HG02588 (cell line): ENCODE data around the gene FAM241B.

Source experiments
- ATAC-seq: cut with Tn5 transposase; IDR thresholded peaks from one replicate; pipeline ENCODE4 v1.9.1; 2021; ENCODE audit warnings: mild to moderate bottlenecking, moderate library complexity; ENCODE audit not compliant: unreplicated experiment

Gene FAM241B, protein sequence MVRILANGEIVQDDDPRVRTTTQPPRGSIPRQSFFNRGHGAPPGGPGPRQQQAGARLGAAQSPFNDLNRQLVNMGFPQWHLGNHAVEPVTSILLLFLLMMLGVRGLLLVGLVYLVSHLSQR

DNA sequence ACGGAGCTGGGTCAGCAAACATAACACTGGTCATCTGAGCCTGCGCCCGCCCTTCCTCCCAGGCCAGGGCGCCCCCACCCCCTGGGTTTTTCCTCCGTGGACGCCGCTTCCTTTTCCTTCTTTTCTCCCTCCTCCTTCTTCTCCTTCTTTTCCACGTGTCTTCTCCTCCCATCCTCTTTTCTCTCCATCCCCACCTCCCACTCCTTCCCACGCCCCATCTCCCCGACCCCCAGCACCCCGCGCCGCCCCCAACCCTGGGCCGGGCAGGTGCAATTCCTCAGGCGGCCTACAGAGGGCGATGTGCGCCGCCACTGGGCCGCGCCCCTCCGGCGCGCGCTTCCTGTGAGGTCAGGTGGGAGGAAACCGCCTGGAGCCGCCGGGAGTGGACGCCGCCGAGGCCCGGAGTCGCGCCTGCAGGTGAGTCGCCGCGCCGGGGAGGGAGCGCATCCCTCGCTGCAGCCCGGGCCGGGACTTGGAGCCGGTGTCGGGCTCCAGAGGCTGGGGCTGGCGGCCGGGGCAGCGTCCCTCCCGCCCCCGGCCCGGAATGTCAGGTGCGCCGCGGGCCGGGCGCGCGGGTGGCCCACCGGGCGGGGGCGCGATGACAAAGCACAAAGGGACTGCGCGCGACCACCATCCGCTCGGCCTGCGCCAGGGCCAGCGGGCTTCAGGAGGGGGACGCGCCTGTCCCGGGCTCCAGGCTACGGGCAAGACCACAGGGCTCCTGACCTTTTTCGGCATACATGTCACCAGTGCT lies at the start of gene FAM241B:
FAM241B (plus strand) TSS at position 351 of the 754 bp plus-strand sequence. CDS start 1,497 bp downstream, outside the sequence.
- no peak for ATAC-seq

DNA sequence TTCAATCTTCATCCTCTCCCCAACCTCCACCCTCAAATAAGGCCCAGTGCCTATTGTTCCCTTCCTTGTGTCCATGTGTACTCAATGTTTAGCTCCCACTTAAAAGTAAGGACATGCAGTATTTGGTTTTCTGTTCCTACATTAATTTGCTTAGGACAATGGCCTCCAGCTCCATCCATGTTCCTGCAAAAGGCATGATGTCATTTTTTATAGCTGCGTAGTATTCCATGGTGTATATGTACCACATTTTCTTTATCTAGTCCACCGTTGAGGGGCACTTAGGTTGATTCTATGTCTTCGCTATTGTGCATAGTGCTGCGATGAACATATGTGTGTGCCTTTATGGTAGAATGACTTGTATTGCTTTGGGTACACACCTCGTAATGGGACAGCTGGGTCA lies 49.6 kb upstream of the FAM241B start:
- no peak for ATAC-seq

DNA sequence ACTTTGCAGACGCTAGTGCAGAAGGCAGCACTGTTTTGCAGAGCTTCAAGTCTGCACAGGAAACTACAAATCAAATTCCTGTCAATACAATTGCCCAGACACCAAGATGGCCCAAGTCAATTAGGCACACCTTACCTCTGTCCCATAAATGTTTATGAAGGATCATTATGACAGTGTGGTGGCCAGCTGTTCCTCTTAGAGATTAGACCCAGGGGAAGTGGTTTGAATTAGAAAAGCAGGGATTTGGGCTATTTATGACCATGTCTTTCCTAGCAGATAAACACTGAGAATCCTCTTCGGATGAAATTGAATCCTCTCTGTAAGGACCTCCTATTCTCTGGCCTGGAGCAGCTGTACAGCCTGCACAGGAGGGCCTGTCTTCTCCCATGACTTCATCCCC lies 46.9 kb upstream of the FAM241B start:
- no peak for ATAC-seq

DNA sequence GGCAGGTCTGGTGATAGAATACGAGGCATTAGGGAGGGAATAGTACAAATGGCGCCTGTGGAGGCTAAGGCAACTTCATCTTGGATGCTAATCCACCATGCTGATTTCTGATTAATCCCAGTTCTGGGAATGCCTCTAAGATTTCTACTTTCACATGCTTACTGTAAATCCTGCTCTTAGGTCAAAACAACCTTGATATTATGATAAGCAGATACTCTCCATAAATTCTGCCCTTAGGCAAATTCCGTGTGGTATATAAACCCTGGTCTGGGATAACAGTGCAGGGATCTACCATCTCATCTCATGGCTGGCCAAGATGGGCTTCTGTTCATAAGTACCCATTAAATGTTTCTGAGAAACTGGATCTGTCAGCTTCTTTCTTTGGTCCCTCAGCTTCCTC lies 45.4 kb upstream of the FAM241B start:
- ATAC-seq = no peak

DNA sequence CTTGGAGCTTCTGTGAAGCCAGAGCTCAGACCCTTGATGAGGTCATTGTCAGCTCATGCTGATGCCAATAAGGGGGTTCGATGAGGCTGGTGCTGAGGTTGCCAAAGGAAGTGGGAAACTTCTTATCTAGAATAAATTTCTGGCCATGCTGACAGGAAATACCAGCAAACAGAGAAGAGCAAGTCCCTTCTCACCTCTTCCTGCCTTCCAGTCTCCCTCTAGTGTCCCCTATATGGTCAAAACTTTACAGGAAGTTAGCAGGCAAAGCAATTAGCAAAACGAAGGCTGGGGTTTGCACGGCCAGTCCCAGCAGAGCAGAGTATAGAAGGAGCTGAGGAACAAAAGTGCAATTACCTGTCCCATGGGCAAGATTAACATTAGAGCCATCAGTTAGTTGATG lies 41.7 kb upstream of the FAM241B start:
- no peak for ATAC-seq

DNA sequence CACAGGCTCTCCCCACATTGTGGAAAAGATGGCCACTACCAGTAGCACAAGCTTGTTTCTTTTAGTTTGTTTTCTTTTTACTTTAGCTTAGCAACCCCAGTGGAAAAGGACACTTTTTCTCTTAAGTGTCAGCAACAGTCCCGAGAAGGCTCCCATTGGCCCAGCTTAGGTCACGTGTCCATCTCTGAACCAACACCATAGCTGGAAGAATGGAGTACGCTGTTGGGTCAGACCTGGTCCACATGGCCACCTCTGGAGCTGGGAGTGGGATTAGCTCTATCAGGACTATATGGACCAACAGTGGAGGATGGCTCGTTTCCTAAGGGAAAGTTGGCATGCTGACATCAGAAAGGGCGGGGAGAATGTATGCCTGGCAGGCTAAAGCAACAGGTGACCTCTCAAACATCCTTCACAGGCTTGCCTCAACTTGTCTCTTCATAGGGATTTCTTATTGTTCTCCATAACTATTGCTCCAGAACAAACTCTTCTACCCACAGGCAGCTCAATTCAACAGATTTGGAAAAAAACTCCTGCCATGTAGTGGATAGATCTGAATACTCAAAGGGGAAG lies 29.2 kb upstream of the FAM241B start:
- ATAC-seq = no peak

DNA sequence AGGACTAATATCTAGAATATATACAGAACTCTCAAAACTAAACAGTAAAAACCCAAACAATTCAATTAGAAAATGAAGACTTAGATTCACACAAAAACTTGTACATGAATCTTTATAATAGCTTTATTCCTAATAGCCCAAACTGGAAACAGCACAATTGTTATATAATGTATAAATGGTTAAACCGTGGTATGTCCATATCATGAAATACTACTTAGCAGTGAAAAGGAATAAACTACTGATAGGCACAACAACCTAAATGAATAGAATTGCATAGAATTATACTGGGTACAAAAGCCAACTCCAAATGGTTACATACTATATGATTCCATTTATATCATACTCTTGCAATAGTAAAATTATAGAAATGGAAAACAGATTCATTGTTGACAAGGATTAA lies 21.0 kb upstream of the FAM241B start:
- no peak for ATAC-seq

DNA sequence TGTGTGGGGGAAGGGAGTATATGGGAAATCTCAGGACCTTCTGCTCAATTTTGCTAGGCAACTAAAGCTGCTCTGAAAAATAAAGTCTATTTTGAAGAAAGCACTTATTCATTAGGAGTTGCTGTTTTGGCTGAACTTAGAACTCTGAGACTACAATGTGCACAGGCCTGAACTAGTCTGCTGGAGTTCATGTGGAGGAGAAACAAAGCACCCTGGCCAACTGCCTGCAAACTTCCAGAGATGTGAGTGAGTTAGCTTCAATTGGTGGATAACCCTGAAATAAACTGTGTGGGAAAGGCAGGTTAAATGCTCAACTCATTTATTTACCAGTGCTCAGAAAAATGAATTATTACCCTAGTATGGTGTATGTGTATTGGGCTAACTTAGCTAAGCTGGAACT lies 17.3 kb upstream of the FAM241B start:
- ATAC-seq = no peak

DNA sequence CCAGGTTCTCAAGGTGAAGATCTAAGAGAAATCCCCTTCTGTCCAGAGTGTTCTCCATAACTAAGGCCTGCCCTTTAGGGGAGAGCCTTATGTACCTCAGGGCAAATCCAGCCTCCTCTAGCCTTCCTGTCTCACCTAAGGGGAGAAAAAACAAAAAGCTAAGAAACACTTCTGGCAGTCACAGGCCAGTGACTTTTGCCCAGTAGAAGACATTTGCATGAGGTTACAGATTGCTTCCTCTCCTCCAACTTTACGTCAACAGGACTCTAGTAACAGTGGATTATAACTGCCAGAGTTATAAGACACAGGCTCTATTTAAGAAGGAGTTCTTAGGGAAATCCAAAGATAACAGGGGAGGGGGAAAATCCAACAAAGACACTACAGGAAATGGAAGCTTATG lies 15.9 kb upstream of the FAM241B start:
- ATAC-seq = no peak

DNA sequence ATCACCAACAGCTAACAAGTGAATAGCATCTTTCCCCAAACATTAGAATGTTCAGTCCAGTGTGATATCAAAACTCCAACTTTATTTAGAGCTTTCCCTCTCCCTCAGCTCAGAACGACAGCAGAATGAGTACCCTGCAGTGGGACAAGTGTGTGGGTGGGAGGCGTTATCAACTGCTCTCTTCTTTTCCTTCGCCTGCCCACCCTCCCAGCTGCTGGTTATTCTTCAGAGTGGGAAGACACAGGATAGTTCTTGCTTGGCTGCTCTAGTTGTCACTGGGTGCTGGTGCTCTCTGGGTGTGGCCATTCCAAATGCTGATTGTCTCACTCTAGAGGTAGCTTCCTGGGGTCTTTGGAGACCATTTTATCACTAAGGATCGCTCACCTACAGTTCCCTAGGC lies 13.7 kb upstream of the FAM241B start:
- ATAC-seq = no peak

DNA sequence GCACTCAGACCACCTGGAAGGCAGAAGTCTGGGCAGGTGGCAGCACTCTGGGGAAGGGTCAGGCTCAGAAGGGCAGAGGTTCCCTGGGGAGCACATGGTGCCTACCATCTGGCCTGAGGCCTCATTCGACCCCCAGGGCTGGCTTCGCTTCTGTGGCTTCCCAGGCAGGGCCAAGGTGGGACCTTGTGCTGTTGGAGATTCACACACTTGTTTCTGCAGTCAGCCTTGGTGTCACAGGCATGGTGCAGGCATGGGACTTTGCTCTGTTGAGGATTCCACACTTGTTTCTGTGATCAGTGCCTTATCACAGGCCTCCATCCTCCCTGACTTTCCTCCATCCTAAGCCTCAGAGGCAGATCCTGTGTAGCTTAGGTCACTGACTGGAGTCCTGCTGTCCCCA lies 11.3 kb upstream of the FAM241B start:
- ATAC-seq = no peak

DNA sequence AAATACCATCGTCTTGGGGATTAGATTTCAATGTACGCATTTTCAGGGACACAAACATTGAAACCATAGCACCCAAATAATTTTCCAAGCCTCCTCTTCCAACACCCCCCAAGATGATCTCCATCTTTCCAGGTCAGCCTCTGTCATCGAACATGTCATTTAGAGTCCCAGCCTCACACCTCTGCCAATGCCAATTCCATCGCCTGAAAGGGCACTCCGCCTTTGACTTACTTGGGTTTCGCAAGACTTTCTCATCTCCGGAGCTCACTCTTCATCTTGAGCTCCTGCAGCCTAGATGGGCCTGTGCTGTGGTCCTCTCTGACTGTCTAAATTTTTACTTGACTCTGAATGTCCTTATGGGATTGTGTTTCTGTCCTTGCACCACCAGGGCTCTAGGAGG lies 10.4 kb upstream of the FAM241B start:
- ATAC-seq = no peak

DNA sequence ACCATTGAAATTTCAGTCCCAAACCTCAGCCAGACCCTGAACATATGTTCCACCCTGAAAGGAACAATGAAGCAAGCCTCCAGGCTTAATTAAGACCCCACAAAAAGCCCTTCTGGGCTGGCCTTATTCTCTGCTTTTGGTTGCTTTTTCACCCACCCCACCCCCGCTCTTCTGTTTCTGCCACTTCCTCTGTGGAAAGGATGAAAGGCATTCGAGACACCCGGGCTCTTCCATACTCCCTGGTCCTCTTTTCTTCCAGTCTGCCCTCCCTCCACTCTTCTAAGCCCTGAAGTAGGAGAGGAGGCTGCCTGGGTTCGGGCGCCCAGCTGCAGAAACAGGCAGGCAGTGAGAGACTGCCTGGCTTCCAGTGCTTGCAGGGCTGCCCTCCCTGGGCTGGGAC lies 9.4 kb upstream of the FAM241B start:
- ATAC-seq = no peak

DNA sequence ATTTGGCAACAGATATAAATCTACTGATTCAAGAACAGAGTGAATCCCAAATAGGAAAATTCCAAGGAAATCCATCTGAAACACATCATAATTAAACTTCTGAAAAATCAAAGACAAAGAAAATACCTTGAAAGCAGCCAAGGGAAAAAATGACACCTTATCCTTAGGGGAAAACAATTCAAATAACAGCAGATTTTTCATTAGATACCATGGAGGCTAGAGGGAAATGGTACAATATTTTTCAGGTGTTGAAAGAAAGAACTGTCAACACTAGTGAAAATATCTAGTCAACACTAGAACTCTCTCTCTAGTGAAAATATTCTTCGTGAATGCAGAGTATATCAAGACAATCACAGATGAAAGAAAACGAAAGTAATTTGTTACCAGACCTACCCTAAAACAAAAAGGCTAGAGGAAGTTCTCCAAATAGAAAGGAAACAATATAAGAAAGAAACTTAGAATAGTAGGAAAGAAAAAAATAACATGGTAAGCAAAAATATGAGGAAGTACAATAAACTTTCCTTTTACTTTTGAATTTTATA lies 5.7 kb upstream of the FAM241B start:
- ATAC-seq = no peak

DNA sequence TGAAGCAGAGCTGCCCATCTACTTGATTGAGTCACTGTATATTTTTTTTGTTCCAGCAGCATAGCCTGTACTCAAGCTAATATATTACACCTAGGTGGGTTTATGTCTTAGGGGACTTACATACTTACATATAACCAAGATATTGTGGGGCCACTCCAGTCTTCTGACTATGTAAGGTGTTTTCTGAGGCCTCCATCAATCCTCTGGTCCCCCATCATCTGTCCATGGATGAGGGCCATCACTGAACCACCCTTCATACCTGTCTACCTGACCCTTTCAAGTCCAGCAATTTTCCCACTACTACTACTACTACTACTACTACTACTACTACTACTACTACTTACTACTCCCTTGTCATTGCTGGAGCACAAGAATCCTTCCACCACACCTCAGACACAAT lies 3.2 kb upstream of the FAM241B start:
- no peak for ATAC-seq

DNA sequence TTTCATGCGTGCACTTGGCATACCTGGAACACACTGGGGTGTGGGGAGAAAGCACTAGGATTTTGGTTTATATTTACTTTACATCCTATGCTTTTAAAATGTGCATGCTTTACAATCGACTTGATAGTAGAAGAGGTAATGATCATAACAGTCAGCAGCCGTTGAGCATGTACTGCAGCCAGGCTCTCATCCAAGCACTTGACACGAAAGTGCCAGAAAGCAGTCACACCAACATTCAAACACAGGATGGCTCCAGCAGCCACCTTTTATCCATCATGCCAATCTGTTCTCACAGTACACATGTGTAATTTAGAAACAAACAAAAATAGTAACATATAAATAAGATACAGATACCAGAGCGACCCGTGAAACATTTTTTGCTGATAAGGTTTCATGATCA lies 1.2 kb upstream of the FAM241B start:
- no peak for ATAC-seq

DNA sequence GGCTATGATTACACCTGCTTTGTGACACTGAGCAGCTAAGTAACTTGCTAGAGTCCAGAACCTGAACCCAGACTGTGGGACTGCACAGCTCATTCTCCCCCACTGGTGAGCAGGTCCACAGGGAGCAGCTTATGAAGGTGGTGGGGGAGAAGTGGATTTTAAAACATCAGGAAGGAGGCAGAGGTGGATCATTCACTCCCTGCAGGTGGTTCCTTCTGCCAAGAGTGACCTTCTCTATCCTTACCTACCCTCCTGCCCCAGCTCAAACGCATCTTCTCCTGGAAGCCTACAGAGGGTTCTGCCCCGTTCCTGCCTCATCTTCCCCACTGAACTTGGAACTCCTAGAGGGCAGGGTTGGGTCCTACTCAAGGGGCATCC lies 539 bp upstream of the FAM241B start:
- no peak for ATAC-seq

DNA sequence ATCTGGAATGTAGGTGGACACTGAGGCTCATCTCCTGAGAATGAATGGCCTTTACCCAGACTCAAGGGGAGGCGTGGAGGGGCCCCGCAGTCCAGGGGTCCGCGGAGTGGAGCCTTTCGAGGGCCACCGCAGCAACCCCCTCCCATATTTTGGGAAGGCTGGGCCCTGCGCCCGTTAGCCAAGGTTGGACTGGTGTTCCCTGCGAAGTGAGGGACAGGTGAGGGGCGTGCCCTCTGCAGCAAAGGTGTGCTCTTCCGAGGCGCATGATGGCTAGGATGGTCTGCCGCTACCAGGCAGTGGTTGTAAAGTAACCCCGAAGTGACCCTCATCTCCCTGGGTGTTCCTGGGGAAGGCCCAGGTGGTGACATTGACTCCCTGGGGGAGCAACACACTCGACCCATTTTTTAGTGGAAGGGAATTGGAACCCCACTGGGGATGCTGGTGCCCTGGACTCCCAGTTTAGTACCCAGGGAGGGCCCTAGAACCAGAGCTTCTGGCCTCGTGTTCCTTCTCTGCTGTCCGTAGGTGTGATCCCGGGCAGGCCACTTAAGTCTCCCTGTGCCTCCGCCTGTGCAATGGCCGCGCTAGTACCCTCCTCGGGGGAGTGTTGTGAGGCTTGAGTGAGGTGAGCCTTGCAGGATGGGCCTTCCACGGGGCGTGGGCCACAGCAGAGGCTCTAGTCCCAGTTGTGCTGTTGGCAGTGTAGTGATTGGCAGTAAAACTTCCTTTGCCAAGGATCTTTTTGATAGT lies 779 bp downstream of the FAM241B start:
- no peak for ATAC-seq

DNA sequence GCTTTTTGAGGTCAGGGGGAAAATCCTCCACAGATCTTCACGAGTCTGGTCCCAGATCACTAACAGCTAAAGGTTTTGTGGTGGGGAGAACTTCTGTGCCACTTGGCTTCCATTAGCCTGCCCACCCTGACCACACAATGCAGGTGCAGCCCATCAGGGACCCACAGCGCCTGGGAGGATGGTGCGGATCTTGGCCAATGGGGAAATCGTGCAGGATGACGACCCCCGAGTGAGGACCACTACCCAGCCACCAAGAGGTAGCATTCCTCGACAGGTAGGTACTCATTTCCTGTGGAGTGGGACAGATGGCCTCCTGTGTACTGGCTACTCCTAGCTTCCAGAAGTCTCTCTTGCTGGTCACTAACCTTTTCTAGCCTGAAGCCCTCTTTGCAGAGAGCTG lies 1.5 kb downstream of the FAM241B start:
- ATAC-seq = no peak

DNA sequence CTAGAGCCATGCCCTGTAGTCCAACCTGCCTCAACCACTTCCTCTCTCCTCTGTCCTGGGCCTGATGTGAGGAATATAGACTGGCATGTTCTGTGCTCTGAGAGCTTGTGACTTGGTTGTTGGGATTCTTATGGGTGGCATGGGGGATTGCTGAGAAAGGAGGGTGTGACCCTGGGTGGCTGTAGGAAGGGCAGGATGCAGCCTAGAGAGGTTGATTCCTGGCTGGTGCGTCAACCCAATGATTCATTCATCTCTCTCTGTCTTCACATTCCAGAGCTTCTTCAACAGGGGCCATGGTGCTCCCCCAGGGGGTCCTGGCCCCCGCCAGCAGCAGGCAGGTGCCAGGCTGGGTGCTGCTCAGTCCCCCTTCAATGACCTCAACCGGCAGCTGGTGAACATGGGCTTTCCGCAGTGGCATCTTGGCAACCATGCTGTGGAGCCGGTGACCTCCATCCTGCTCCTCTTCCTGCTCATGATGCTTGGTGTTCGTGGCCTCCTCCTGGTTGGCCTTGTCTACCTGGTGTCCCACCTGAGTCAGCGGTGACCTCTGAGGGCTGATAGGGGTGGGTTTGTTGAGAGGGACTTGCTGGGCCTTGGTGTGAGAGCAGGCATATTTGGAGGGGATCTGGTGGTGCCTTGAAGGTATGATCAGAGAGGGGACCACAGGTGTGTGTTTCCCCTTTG lies 2.6 kb downstream of the FAM241B start:
- no peak for ATAC-seq
